SK-N-SH treated with all-trans-retinoic acid at 6 μM for 48 hours (cell line): ENCODE results near the gene ANXA7.

Experiments
- ATAC-seq: fragments of 200-7000 bp; cut with Tn5 transposase; 3 replicates; pipeline ENCODE4 v1.9.1; 2020; ENCODE audit warnings: mild to moderate bottlenecking, moderate library complexity
- ARNTL ChIP-seq: fragments of 450-650 bp; formaldehyde crosslinking; IDR thresholded peaks from 2 replicates; pipeline ENCODE4 v1.5.0; 2020; ENCODE audit warnings: low read depth, mild to moderate bottlenecking, moderate library complexity, borderline replicate concordance
- BACH2 ChIP-seq: fragments of 250-450 bp; sonication (Bioruptor Pico); IDR thresholded peaks from 2 replicates; pipeline ENCODE4 v1.9.0; 2021; ENCODE audit warnings: mild to moderate bottlenecking, borderline replicate concordance
- CSDC2 ChIP-seq: fragments of 250-450 bp; sonication (Bioruptor Pico); IDR thresholded peaks from 2 replicates; pipeline ENCODE4 v1.5.0; 2020; ENCODE audit warnings: mild to moderate bottlenecking, moderate library complexity
- ESRRG ChIP-seq: fragments of 250-450 bp; sonication (Bioruptor Pico); IDR thresholded peaks from 2 replicates; pipeline ENCODE4 v1.6.1; 2021; ENCODE audit warnings: mild to moderate bottlenecking
- GLIS3 ChIP-seq: fragments of 250-450 bp; sonication (Bioruptor Pico); IDR thresholded peaks from 2 replicates; pipeline ENCODE4 v1.5.0; 2020; ENCODE audit warnings: mild to moderate bottlenecking, moderate library complexity
- ISL1 ChIP-seq: fragments of 250-450 bp; sonication (Bioruptor Pico); IDR thresholded peaks from 2 replicates; pipeline ENCODE4 v2.1.2; 2022; ENCODE audit warnings: mild to moderate bottlenecking, moderate library complexity
- OSR1 ChIP-seq: fragments of 250-450 bp; sonication (Bioruptor Pico); IDR thresholded peaks from 2 replicates; pipeline ENCODE4 v1.8.0; 2022; ENCODE audit warnings: moderate library complexity, mild to moderate bottlenecking, inconsistent platforms
- RARB ChIP-seq: fragments of 250-450 bp; sonication (Bioruptor Pico); IDR thresholded peaks from 2 replicates; pipeline ENCODE4 v1.8.0; 2021; ENCODE audit warnings: mild to moderate bottlenecking, moderate library complexity
- TCF4 ChIP-seq: fragments of 250-450 bp; sonication (Bioruptor Pico); IDR thresholded peaks from 2 replicates; pipeline ENCODE4 v1.8.0; 2021; ENCODE audit warnings: mild to moderate bottlenecking, moderate library complexity, borderline replicate concordance
- TOX ChIP-seq: fragments of 250-450 bp; sonication (Bioruptor Pico); IDR thresholded peaks from 2 replicates; pipeline ENCODE4 v1.8.0; 2021; ENCODE audit warnings: mild to moderate bottlenecking, moderate library complexity, borderline replicate concordance
- ZC3H10 ChIP-seq: fragments of 250-450 bp; sonication (Bioruptor Pico); IDR thresholded peaks from 2 replicates; pipeline ENCODE4 v1.5.1; 2021; ENCODE audit warnings: mild to moderate bottlenecking, moderate library complexity
- ZFP3 ChIP-seq: fragments of 250-450 bp; sonication (Bioruptor Pico); IDR thresholded peaks from 2 replicates; pipeline ENCODE4 v1.5.0; 2020; ENCODE audit warnings: mild to moderate bottlenecking, moderate library complexity
- ZFP30 ChIP-seq: fragments of 450-650 bp; formaldehyde crosslinking; IDR thresholded peaks from 2 replicates; pipeline ENCODE4 v1.5.0; 2022; ENCODE audit warnings: mild to moderate bottlenecking, moderate library complexity
- ZNF565 ChIP-seq: fragments of 450-650 bp; formaldehyde crosslinking; conservative IDR thresholded peaks from 2 replicates; pipeline ENCODE4 v1.5.0; 2020; ENCODE audit warnings: low read depth, mild to moderate bottlenecking, moderate library complexity
- ZNF70 ChIP-seq: fragments of 450-650 bp; formaldehyde crosslinking; IDR thresholded peaks from 2 replicates; pipeline ENCODE4 v1.5.0; 2020; ENCODE audit warnings: mild to moderate bottlenecking, moderate library complexity
- ZNF8 ChIP-seq: fragments of 450-650 bp; formaldehyde crosslinking; IDR thresholded peaks from 2 replicates; pipeline ENCODE4 v1.5.0; 2020; ENCODE audit warnings: mild to moderate bottlenecking, moderate library complexity
- TF ChIP-seq, protein P1 (sequence below): fragments of 250-450 bp; sonication (Bioruptor Pico); IDR thresholded peaks from 2 replicates; pipeline ENCODE4 v1.8.0; 2021; ENCODE audit warnings: low read depth, mild to moderate bottlenecking, moderate library complexity, borderline replicate concordance
- TF ChIP-seq, protein P2 (sequence below): fragments of 250-450 bp; sonication (Bioruptor Pico); IDR thresholded peaks from 2 replicates; pipeline ENCODE4 v1.8.0; 2020; ENCODE audit warnings: mild to moderate bottlenecking, moderate library complexity, borderline replicate concordance
- TF ChIP-seq, protein P3 (sequence below): fragments of 250-450 bp; sonication (Bioruptor Pico); IDR thresholded peaks from 2 replicates; pipeline ENCODE4 v1.5.0; 2020; ENCODE audit warnings: mild to moderate bottlenecking, moderate library complexity
- TF ChIP-seq, protein P4 (sequence below): fragments of 250-450 bp; sonication (Bioruptor Pico); IDR thresholded peaks from 2 replicates; pipeline ENCODE4 v1.5.1; 2021; ENCODE audit warnings: mild to moderate bottlenecking, moderate library complexity
- TF ChIP-seq, protein P5 (sequence below): fragments of 250-450 bp; sonication (Bioruptor Pico); IDR thresholded peaks from 2 replicates; pipeline ENCODE4 v1.5.1; 2020; ENCODE audit warnings: low read depth, mild to moderate bottlenecking, moderate library complexity

The ANXA7 gene

DNA sequence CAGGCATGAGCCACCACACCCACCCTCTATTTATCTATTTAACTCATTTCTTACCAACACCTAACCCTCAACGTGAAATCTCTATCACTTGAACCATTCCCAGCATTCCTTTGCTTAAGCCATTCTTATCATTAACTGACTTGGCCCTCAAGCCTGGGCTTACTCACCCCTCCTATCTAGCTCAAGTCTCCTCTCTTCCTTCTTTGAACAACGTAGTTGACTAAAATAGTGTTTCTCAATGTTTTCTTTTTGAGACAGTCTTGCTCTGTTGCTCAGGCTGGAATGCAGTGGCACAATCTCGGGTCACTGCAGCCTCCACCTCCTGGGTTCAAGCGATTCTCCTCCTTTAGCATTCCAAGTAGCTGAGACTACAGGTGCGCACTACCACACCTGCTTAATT is 7.0 kb downstream of the ANXA7 start:
- no peak for ATAC-seq
- TF ChIP-seq RARB (no peak), ZNF565 (CRISPR knock-in tag) (no peak), TCF4 (CRISPR knock-in tag) (no peak)
- TF ChIP-seq, protein P1, sequence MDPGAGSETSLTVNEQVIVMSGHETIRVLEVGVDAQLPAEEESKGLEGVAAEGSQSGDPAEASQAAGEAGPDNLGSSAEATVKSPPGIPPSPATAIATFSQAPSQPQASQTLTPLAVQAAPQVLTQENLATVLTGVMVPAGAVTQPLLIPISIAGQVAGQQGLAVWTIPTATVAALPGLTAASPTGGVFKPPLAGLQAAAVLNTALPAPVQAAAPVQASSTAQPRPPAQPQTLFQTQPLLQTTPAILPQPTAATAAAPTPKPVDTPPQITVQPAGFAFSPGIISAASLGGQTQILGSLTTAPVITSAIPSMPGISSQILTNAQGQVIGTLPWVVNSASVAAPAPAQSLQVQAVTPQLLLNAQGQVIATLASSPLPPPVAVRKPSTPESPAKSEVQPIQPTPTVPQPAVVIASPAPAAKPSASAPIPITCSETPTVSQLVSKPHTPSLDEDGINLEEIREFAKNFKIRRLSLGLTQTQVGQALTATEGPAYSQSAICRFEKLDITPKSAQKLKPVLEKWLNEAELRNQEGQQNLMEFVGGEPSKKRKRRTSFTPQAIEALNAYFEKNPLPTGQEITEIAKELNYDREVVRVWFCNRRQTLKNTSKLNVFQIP: no peak
- TF ChIP-seq, protein P2, sequence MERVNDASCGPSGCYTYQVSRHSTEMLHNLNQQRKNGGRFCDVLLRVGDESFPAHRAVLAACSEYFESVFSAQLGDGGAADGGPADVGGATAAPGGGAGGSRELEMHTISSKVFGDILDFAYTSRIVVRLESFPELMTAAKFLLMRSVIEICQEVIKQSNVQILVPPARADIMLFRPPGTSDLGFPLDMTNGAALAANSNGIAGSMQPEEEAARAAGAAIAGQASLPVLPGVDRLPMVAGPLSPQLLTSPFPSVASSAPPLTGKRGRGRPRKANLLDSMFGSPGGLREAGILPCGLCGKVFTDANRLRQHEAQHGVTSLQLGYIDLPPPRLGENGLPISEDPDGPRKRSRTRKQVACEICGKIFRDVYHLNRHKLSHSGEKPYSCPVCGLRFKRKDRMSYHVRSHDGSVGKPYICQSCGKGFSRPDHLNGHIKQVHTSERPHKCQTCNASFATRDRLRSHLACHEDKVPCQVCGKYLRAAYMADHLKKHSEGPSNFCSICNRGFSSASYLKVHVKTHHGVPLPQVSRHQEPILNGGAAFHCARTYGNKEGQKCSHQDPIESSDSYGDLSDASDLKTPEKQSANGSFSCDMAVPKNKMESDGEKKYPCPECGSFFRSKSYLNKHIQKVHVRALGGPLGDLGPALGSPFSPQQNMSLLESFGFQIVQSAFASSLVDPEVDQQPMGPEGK (CRISPR knock-in tag): no peak
- TF ChIP-seq, protein P3, sequence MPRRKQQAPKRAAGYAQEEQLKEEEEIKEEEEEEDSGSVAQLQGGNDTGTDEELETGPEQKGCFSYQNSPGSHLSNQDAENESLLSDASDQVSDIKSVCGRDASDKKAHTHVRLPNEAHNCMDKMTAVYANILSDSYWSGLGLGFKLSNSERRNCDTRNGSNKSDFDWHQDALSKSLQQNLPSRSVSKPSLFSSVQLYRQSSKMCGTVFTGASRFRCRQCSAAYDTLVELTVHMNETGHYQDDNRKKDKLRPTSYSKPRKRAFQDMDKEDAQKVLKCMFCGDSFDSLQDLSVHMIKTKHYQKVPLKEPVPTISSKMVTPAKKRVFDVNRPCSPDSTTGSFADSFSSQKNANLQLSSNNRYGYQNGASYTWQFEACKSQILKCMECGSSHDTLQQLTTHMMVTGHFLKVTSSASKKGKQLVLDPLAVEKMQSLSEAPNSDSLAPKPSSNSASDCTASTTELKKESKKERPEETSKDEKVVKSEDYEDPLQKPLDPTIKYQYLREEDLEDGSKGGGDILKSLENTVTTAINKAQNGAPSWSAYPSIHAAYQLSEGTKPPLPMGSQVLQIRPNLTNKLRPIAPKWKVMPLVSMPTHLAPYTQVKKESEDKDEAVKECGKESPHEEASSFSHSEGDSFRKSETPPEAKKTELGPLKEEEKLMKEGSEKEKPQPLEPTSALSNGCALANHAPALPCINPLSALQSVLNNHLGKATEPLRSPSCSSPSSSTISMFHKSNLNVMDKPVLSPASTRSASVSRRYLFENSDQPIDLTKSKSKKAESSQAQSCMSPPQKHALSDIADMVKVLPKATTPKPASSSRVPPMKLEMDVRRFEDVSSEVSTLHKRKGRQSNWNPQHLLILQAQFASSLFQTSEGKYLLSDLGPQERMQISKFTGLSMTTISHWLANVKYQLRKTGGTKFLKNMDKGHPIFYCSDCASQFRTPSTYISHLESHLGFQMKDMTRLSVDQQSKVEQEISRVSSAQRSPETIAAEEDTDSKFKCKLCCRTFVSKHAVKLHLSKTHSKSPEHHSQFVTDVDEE (CRISPR knock-in tag): no peak

DNA sequence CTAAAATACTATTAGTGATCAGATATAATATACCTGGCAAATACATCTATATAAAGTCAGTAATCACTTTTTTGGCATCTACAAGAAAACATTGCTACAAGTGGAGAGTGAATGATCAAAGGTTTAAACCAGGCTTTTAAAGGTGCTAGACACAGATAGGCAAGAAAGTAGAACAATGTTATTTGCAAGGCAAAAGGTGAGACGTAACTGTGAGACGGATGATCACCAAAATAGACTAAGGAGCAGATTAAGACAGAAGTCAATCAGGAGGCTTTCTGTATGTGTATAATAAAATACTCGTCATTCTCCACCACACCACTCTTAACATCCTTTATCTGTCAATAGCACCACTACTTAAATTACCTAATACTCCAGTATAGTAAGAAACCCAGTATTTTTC is 8.3 kb downstream of the ANXA7 start:
- TF ChIP-seq ISL1: no peak
- TF ChIP-seq CSDC2 (CRISPR knock-in tag): no peak
- no peak for TF ChIP-seq ZFP3
- TF ChIP-seq ZNF565 (CRISPR knock-in tag): no peak
- TF ChIP-seq ZNF70 (CRISPR knock-in tag): no peak
- no peak for TF ChIP-seq ESRRG
- TF ChIP-seq, protein P4, sequence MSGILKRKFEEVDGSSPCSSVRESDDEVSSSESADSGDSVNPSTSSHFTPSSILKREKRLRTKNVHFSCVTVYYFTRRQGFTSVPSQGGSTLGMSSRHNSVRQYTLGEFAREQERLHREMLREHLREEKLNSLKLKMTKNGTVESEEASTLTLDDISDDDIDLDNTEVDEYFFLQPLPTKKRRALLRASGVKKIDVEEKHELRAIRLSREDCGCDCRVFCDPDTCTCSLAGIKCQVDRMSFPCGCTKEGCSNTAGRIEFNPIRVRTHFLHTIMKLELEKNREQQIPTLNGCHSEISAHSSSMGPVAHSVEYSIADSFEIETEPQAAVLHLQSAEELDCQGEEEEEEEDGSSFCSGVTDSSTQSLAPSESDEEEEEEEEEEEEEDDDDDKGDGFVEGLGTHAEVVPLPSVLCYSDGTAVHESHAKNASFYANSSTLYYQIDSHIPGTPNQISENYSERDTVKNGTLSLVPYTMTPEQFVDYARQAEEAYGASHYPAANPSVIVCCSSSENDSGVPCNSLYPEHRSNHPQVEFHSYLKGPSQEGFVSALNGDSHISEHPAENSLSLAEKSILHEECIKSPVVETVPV (CRISPR knock-in tag): no peak
- no peak for TF ChIP-seq ARNTL (CRISPR knock-in tag)
- TF ChIP-seq TCF4 (CRISPR knock-in tag): no peak
- no peak for TF ChIP-seq RARB
- TF ChIP-seq, protein P5, sequence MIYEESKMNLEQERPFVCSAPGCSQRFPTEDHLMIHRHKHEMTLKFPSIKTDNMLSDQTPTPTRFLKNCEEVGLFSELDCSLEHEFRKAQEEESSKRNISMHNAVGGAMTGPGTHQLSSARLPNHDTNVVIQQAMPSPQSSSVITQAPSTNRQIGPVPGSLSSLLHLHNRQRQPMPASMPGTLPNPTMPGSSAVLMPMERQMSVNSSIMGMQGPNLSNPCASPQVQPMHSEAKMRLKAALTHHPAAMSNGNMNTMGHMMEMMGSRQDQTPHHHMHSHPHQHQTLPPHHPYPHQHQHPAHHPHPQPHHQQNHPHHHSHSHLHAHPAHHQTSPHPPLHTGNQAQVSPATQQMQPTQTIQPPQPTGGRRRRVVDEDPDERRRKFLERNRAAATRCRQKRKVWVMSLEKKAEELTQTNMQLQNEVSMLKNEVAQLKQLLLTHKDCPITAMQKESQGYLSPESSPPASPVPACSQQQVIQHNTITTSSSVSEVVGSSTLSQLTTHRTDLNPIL: no peak
- TF ChIP-seq, protein P2 (CRISPR knock-in tag): no peak
- no peak for TF ChIP-seq ZFP30
- TF ChIP-seq ZC3H10 (CRISPR knock-in tag): no peak
- TF ChIP-seq OSR1: no peak
- no peak for TF ChIP-seq GLIS3 (CRISPR knock-in tag)
- TF ChIP-seq, protein P1: no peak
- no peak for TF ChIP-seq ZNF8 (CRISPR knock-in tag)
- TF ChIP-seq BACH2 (CRISPR knock-in tag): no peak
- no peak for TF ChIP-seq TOX

More for the DNA sequence above, 8.3 kb downstream of the ANXA7 start:
- no peak for ATAC-seq
